Ishikawa (cell line): Measurements from ENCODE around the gene GBGT1.

Experiments
- CEBPB ChIP-seq: IDR thresholded peaks from 2 replicates; pipeline ENCODE4 v1.6.1; 2012
- CREB1 ChIP-seq: IDR thresholded peaks from 2 replicates; pipeline ENCODE4 v1.6.1; 2012; ENCODE audit warnings: low read depth
- EGR1 ChIP-seq: IDR thresholded peaks from 2 replicates; pipeline ENCODE4 v1.6.1; 2012
- EP300 ChIP-seq: IDR thresholded peaks from 2 replicates; pipeline ENCODE4 v1.6.1; 2012; ENCODE audit warnings: borderline replicate concordance
- FOXM1 ChIP-seq: IDR thresholded peaks from 2 replicates; pipeline ENCODE4 v1.6.1; 2012; ENCODE audit warnings: low read depth, borderline replicate concordance
- MAX ChIP-seq: IDR thresholded peaks from 2 replicates; pipeline ENCODE4 v1.6.1; 2012
- NFIC ChIP-seq: IDR thresholded peaks from 2 replicates; pipeline ENCODE4 v1.6.1; 2012
- RAD21 ChIP-seq: IDR thresholded peaks from 2 replicates; pipeline ENCODE4 v1.6.1; 2012; ENCODE audit warnings: low read depth
- REST ChIP-seq: IDR thresholded peaks from 2 replicates; pipeline ENCODE4 v1.6.1; 2012; ENCODE audit warnings: low read depth, mild to moderate bottlenecking
- TAF1 ChIP-seq: IDR thresholded peaks from 2 replicates; pipeline ENCODE4 v1.6.1; 2012; ENCODE audit warnings: low read depth, mild to moderate bottlenecking
- TCF12 ChIP-seq: IDR thresholded peaks from 2 replicates; pipeline ENCODE4 v1.6.1; 2012; ENCODE audit warnings: low read depth
- TEAD4 ChIP-seq: IDR thresholded peaks from 2 replicates; pipeline ENCODE4 v1.6.1; 2012
- USF1 ChIP-seq: IDR thresholded peaks from 2 replicates; pipeline ENCODE4 v1.6.1; 2012
- YY1 ChIP-seq: IDR thresholded peaks from 2 replicates; pipeline ENCODE4 v1.6.1; 2012; ENCODE audit warnings: low read depth
- ZBTB7A ChIP-seq: IDR thresholded peaks from 2 replicates; pipeline ENCODE4 v1.6.1; 2012; ENCODE audit warnings: low read depth

GBGT1 gene

GRCh38 chr9:133124907-133125275, 38.8 kb downstream of the GBGT1 start:
- TF ChIP-seq TCF12 (no peak), TEAD4 (no peak), FOXM1 (no peak), YY1 (no peak), EGR1 (no peak), USF1 (no peak), CREB1 (no peak), NFIC (no peak), CEBPB (no peak), EP300 (no peak), MAX (no peak), TAF1 (no peak), REST (no peak), RAD21 (no peak), ZBTB7A (no peak)

- TF ChIP-seq EGR1 (no peak), REST (no peak), TAF1 (no peak), TCF12 (no peak), EP300 (no peak), YY1 (no peak), TEAD4 (no peak), CEBPB (no peak), FOXM1 (no peak), ZBTB7A (no peak), CREB1 (no peak), USF1 (no peak), NFIC (no peak), RAD21 (no peak), MAX (no peak)
These were observed 39.4 kb downstream of the GBGT1 start for GRCh38 chr9:133124123-133124906.

GRCh38 chr9:133122935-133123611, 40.6 kb downstream of the GBGT1 start:
- TF ChIP-seq EP300 = no peak
- no peak for TF ChIP-seq FOXM1
- no peak for TF ChIP-seq TAF1
- no peak for TF ChIP-seq CEBPB

GRCh38 chr9:133122605-133122934, 41.1 kb downstream of the GBGT1 start:
- TF ChIP-seq TEAD4 (no peak), CREB1 (no peak)

GRCh38 chr9:133121915-133122550, 41.7 kb downstream of the GBGT1 start:
- TF ChIP-seq TEAD4 = no peak

GRCh38 chr9:133121198-133121914, 42.4 kb downstream of the GBGT1 start, which contains the start of gene RALGDS:
RALGDS (minus strand) TSS chr9:133121240; CDS start chr9:133121154, 86 bp downstream.
- TF ChIP-seq RAD21 = no peak
- TF ChIP-seq USF1 = peak; percentile 66; the same call in 1 of the 2 replicates
- no peak for TF ChIP-seq TAF1
